Parathyroid adenoma (tissue), 2 donors: ENCODE data around the gene GLB1L3.
"Not testable (repeated sequence)": the region's sequence is repeated elsewhere in the genome, so short reads cannot be mapped to it uniquely, and the experiment has no call there.

ENCODE experiments used
- H2AFZ ChIP-seq: fragments of 300-600 bp; sonication (generic); one replicate; pipeline ENCODE4 v1.7.0; 2017; ENCODE audit warnings: antibody characterized with exemption, mild to moderate bottlenecking
- H3K27ac ChIP-seq: fragments of 300-600 bp; sonication (generic); one replicate; pipeline ENCODE4 v1.7.0; 2017
- H3K27me3 ChIP-seq: fragments of 300-600 bp; sonication (generic); one replicate; pipeline ENCODE4 v1.7.0; 2017; ENCODE audit warnings: low read length; ENCODE audit not compliant: control insufficient read depth, insufficient read depth
- H3K36me3 ChIP-seq: fragments of 300-600 bp; sonication (generic); one replicate; pipeline ENCODE4 v1.7.0; 2017; ENCODE audit warnings: low read length; ENCODE audit not compliant: control insufficient read depth, insufficient read depth
- H3K4me1 ChIP-seq: fragments of 300-600 bp; sonication (generic); one replicate; pipeline ENCODE4 v1.7.0; 2017; ENCODE audit warnings: control low read depth
- H3K4me2 ChIP-seq: fragments of 300-600 bp; sonication (generic); one replicate; pipeline ENCODE4 v1.7.0; 2017; ENCODE audit warnings: low read length
- H3K4me3 ChIP-seq: fragments of 300-600 bp; sonication (generic); one replicate; pipeline ENCODE4 v1.7.0; 2017; ENCODE audit warnings: low read depth, low read length
- H3K79me2 ChIP-seq: fragments of 300-600 bp; sonication (generic); one replicate; pipeline ENCODE4 v1.7.0; 2017; ENCODE audit warnings: control low read depth
- H3K9ac ChIP-seq: fragments of 300-600 bp; sonication (generic); one replicate; pipeline ENCODE4 v1.7.0; 2017; ENCODE audit warnings: mild to moderate bottlenecking
- H3K9me3 ChIP-seq: fragments of 300-600 bp; sonication (generic); one replicate; pipeline ENCODE4 v1.7.0; 2017; ENCODE audit warnings: low read length; ENCODE audit not compliant: control insufficient read depth
- TF ChIP-seq, protein P1 (sequence below): fragments of 300-600 bp; sonication (generic); IDR thresholded peaks from one replicate; pipeline ENCODE4 v1.7.0; 2017; ENCODE audit warnings: antibody characterized with exemption, mild to moderate bottlenecking
- donor health status: primary hyperparathyroidism.

Gene GLB1L3

DNA sequence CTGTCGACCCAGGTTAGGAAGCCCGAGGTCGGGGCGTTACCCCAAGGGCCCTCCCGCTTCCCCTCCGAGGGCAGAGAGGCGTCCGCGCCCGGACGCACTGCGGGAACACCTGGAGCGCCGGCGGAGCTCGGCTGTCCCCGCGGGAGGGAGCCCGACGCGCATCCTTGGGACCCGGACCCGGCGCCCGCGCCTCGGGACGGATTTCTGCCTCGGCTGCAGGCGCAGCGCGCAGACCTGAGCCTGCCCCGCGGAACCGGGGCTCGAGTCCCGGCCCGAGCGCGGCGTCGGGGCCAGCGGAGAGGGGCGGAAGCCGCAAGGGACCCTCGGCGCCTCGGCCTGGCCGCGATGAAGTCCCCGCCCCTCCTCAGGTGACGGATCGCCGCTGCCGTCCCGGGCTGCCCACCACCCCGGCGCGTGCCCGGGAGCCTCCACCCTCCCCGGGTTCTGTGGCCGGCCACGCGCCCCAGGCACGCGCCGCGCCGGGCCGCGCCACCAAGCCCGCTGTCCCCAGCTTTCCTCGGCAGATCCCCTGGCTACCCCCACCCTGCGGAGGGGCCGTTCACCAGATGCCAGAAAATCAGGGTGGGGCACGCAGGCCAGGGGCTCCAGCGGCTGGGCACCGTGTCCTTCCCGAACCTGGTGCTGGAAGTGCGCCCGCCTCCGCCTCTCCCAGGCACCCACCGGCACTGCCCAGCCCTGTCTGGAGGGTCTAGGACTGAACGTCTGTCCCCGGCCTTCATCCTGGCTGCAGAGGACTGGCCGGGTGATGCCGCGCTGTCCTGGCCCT lies 410 bp downstream of the GLB1L3 start:
- no peaks in the 10 kb centered on the region for H3K9me3 ChIP-seq
- peak overlapping the region; percentile 60 for H2AFZ ChIP-seq
- TF ChIP-seq, protein P1, sequence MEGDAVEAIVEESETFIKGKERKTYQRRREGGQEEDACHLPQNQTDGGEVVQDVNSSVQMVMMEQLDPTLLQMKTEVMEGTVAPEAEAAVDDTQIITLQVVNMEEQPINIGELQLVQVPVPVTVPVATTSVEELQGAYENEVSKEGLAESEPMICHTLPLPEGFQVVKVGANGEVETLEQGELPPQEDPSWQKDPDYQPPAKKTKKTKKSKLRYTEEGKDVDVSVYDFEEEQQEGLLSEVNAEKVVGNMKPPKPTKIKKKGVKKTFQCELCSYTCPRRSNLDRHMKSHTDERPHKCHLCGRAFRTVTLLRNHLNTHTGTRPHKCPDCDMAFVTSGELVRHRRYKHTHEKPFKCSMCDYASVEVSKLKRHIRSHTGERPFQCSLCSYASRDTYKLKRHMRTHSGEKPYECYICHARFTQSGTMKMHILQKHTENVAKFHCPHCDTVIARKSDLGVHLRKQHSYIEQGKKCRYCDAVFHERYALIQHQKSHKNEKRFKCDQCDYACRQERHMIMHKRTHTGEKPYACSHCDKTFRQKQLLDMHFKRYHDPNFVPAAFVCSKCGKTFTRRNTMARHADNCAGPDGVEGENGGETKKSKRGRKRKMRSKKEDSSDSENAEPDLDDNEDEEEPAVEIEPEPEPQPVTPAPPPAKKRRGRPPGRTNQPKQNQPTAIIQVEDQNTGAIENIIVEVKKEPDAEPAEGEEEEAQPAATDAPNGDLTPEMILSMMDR, result no peak
- H3K79me2 ChIP-seq, result no peaks in the 10 kb centered on the region
- no peak overlapping the region for H3K4me3 ChIP-seq
- no peaks in the 10 kb centered on the region for H3K36me3 ChIP-seq
- H3K4me1 ChIP-seq, result no peaks in the 10 kb centered on the region
- no peaks in the 10 kb centered on the region for H3K27me3 ChIP-seq
- H3K27ac ChIP-seq, result no peak overlapping the region
- no peak overlapping the region for H3K9ac ChIP-seq
- peak overlapping the region; percentile 51 for H3K4me2 ChIP-seq

DNA sequence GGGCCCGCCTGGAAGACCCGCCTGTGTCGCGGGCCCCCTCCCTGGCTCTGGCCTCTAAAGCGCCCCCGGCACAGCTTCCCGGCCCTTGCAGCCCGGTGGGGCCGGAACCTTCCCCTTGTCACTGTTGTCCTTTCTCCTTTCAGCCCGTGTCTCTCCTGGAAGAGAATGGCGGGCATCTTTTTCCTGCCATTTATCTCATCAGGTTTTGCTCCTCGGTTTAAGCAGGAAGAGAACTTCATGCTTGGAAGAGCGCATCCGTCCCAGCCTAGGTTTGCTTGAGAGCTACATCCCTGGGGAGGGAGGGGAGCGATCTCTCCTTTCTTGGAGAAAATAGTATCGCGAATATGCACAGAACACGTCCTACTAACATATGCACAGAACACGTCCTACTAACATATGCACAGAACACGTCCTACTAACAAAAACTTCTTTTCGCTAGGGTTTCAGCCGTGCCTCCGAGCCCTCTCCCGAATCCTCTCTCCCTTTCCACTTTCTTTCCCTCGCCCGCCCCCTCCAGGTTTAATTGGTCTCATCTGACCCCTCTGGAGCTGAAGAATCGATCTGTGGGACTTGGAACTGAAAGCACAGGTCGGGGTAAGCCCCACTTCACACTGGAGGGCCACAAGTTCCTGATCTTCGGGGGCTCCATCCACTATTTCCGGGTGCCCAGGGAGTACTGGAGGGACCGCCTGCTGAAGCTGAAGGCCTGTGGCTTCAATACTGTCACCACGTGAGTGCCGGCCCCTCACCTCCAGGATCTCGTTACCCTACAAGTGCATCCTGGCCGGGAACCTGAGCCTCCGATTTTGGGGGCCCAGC lies 1.2 kb downstream of the GLB1L3 start:
- Histone ChIP-seq H3K9ac (no peak overlapping the region), H3K79me2 (no peaks in the 10 kb centered on the region), H3K27me3 (no peaks in the 10 kb centered on the region), H2AFZ (no peak overlapping the region), H3K4me1 (no peaks in the 10 kb centered on the region), H3K9me3 (no peaks in the 10 kb centered on the region), H3K4me3 (no peak overlapping the region), H3K27ac (no peak overlapping the region), H3K4me2 (no peak overlapping the region), H3K36me3 (no peaks in the 10 kb centered on the region)
- TF ChIP-seq, protein P1, result no peak

DNA sequence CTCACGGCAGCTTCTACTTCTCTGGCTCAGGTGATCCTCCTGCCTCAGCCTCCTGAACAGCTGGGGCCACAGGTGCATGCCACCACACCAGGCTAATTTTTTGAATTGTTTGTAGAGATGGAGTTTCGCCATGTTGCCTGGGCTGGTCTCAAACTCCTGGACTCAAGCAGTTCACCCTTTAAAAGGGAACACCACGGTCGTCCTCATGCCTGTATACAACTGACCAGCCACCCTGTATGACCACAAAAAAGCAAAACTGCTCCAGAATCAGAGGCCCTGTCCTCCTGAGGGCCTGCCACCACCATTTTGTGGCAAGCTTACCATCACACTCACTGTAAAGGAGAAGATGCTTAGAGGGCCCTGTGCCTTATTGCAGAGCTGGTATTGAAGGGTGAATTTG lies 2.2 kb downstream of the GLB1L3 start:
- H3K9ac ChIP-seq, result no peak overlapping the region
- H3K36me3 ChIP-seq, result no peaks in the 10 kb centered on the region
- no peak overlapping the region for H3K27ac ChIP-seq
- TF ChIP-seq, protein P1, result no peak
- H3K4me3 ChIP-seq, result no peak overlapping the region
- H3K4me1 ChIP-seq, result no peaks in the 10 kb centered on the region
- no peaks in the 10 kb centered on the region for H3K27me3 ChIP-seq
- H3K4me2 ChIP-seq, result no peak overlapping the region
- H3K9me3 ChIP-seq, result no peaks in the 10 kb centered on the region
- H2AFZ ChIP-seq, result no peak overlapping the region
- no peaks in the 10 kb centered on the region for H3K79me2 ChIP-seq

DNA sequence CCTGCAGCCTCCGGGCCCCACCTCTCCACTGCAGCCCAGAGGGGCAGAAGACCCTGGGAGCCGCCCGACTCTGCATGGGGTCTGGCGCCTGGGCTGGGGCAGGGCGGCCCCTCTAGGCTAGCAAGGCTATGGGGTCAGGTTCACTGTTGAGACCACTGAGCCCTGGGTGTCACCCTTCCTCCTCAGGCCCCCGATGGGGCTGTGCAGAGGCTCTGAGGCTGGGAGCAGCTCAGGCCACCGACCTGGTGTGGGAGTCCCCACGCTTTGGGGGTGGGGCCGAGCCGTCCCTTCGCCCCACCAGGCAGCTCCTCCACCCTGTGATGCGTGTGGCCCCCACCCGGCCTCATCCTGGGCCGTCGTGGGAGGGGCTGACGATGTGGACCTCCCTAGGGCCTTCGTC lies 5.5 kb downstream of the GLB1L3 start:
- H3K79me2 ChIP-seq, H3K9me3 ChIP-seq, H3K27me3 ChIP-seq, H3K36me3 ChIP-seq, H3K27ac ChIP-seq, H3K4me3 ChIP-seq, H2AFZ ChIP-seq, H3K4me1 ChIP-seq, H3K4me2 ChIP-seq, H3K9ac ChIP-seq: not testable (repeated sequence)
